ENCODE measurements around the gene NFATC4. TPM values are rescaled to one million over a fixed set of nuclear protein-coding genes. Genes with fewer than 3 reads are reported as not detected.

NFATC4 gene
- total RNA-seq, 1 donor from 2014 or later, result 56.6 TPM

DNA sequence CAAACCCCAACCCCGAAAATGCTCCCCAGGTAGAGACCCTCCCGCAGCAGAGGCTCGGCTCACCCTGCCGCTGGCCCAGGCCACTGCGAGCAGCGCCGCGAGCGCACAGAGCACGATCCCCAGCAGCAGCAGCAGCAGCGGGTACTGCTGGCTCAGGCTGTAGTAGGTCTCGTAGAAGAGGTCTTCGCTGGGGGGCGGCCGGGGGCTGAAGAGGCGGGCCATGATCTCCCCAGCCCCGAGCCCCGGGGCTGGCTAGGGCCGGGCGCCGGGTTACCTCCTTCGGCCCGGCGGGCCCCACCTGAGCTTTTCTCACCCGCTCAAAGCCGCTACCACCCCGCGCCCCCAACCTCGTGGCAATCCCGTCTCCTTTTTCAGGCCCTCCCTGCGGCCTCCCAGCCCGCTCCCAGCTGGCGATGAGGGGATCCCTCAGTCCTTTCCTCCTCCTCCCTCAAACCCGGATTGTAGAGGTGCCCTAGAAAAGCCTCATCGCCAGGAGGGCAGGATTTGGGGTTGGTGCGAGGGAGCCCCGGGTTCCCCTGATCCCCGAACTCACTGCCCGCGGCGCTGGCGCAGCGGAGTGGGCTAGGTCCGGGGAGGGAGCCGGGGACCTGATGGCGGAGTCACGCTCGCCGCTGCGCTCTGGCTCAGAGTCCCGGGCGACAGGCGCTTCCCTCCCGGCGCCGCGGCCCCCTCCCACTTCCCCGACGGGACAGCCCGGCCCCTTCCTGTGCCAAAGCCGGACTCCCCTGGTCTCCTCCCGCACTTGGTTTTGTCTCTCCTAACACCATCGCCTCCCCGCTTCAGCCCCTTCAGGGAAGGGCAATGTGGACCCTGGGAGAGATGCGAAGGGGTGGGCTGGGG, 33.3 kb upstream of the NFATC4 start, which contains the start of gene ADCY4:
Gene ADCY4, minus strand, starts transcription at position 641 of the 861 bp plus-strand sequence. Its CDS starts 419 bp downstream, at position 222.
- Mint-ChIP-seq H3K27ac (no peak within 1 kb of the TSS), H3K9me3 (ENCODE audit: low read depth) (no peaks in the 10 kb centered on the region), H3K4me3 (ENCODE audit: low read depth) (peak within 1 kb of the TSS; percentile 51), H3K36me3 (ENCODE audit: insufficient read depth) (no peaks in the 10 kb centered on the region), H3K27me3 (peaks cover 95% of the 10 kb centered on the region), H3K4me1 (ENCODE audit: low read depth) (peaks cover 4% of the 10 kb centered on the region)
- no peak for DNase-seq (ENCODE audit: low spot score, unreplicated experiment)
- TF ChIP-seq, protein P1, sequence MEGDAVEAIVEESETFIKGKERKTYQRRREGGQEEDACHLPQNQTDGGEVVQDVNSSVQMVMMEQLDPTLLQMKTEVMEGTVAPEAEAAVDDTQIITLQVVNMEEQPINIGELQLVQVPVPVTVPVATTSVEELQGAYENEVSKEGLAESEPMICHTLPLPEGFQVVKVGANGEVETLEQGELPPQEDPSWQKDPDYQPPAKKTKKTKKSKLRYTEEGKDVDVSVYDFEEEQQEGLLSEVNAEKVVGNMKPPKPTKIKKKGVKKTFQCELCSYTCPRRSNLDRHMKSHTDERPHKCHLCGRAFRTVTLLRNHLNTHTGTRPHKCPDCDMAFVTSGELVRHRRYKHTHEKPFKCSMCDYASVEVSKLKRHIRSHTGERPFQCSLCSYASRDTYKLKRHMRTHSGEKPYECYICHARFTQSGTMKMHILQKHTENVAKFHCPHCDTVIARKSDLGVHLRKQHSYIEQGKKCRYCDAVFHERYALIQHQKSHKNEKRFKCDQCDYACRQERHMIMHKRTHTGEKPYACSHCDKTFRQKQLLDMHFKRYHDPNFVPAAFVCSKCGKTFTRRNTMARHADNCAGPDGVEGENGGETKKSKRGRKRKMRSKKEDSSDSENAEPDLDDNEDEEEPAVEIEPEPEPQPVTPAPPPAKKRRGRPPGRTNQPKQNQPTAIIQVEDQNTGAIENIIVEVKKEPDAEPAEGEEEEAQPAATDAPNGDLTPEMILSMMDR (IDR thresholded peaks at IDR 0.05; ENCODE audit: unreplicated experiment), result no peak

DNA sequence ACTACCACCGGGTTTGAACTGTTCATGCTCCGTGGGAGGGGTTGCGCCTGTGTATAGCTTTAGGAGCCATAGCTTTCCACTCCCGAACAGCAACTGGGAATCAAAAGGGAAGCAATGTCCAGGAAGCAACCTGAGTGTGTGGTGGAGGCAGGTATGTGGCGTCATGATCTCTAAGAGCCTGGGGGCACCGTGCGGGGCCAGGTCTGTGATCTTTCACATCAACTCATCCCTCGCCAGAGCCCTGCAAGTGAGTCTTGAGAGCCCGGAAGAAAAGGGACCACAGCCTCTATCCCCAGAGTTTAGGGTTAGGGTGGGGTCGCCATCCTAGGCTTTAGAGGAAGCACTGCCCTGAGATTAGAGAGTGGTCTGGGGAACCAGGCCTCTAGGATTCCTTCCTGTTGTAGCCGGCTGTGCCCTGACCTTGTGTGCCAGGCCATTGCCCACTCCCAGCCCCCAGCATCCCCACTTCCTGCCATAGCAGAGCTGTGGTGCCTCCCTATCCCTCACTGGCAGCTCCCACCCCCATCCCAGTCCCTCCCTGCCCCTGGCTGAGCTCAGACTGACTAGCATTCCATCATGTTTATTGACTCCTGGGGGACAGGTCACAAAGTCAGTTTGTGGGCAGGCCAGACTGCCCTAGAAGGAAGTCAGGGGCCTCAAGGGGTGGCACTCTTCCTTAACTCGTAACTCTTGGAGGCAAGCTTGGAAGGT, 32.4 kb upstream of the NFATC4 start:
- no peak overlapping the region for H3K27ac Mint-ChIP-seq
- no peaks in the 10 kb centered on the region for H3K9me3 Mint-ChIP-seq (ENCODE audit: low read depth)
- H3K36me3 Mint-ChIP-seq (ENCODE audit: insufficient read depth), result no peaks in the 10 kb centered on the region
- no peak for DNase-seq (ENCODE audit: low spot score, unreplicated experiment)
- H3K4me3 Mint-ChIP-seq (ENCODE audit: low read depth), result peak overlapping the region; percentile 51
- peaks cover 95% of the 10 kb centered on the region for H3K27me3 Mint-ChIP-seq
- H3K4me1 Mint-ChIP-seq (ENCODE audit: low read depth), result peaks cover 4% of the 10 kb centered on the region
- TF ChIP-seq, protein P1 (IDR thresholded peaks at IDR 0.05; ENCODE audit: unreplicated experiment), result no peak

DNA sequence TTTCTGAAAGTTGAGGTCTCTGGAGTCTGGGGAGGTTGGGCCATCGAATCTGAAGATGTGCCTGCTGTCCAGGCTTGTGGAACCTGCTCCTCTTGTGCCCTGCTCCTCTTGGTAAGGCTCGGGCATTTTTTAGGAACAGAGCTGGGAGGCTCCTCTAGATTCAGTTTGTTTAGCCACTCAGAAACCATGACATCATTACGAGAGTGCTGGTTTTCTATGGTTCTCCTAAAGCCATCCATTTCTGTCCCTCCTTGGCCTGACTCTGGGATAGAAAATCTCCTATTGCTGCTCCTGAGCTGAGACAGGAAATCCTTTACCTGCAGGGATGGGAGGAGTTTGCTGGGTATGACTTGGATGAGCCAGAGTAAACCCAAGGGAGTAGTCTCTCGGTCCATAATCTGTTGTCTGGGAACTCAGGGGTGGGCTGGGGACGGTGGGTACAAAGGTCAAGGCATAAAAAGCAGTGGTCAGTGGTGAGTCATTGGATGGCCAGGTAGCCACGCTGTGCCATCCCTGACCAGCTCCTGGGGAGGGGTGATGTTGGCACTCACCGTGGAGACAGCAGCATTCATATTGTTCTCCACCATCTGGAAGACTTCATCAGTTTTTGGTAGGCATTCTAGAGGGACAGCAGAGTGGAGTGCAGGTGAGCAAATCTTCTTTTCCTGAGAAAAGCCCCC, 30.7 kb upstream of the NFATC4 start:
- no peaks in the 10 kb centered on the region for H3K36me3 Mint-ChIP-seq (ENCODE audit: insufficient read depth)
- no peak for DNase-seq (ENCODE audit: low spot score, unreplicated experiment)
- no peak overlapping the region for H3K4me3 Mint-ChIP-seq (ENCODE audit: low read depth)
- peak overlapping the region; percentile 14 for H3K27ac Mint-ChIP-seq
- TF ChIP-seq, protein P1 (IDR thresholded peaks at IDR 0.05; ENCODE audit: unreplicated experiment), result no peak
- H3K4me1 Mint-ChIP-seq (ENCODE audit: low read depth), result peaks cover 4% of the 10 kb centered on the region
- no peaks in the 10 kb centered on the region for H3K9me3 Mint-ChIP-seq (ENCODE audit: low read depth)
- peaks cover 91% of the 10 kb centered on the region for H3K27me3 Mint-ChIP-seq

DNA sequence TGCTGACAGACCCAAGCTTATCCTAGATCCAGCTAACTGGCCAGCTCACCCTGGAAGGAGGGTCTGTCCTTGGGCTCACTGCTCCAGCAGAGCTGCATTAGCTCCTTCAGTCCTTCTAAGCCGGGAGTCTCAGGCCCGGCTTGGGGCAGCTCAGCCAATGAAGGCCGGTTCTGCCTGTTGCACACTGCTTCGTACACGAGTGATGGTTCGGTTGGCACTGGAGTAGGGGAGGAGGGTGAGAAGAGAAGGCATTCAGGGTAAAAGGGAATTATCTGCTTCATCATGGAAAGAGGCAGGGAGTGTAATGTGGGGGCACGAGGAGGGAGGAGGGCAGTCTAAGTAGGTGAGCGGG, 30.2 kb upstream of the NFATC4 start:
- DNase-seq (ENCODE audit: low spot score, unreplicated experiment), result no peak
- TF ChIP-seq, protein P1 (IDR thresholded peaks at IDR 0.05; ENCODE audit: unreplicated experiment), result no peak
- Mint-ChIP-seq H3K36me3 (ENCODE audit: insufficient read depth) (no peaks in the 10 kb centered on the region), H3K27ac (no peak overlapping the region), H3K4me3 (ENCODE audit: low read depth) (peak overlapping the region; percentile 21), H3K9me3 (ENCODE audit: low read depth) (no peaks in the 10 kb centered on the region), H3K27me3 (peaks cover 90% of the 10 kb centered on the region), H3K4me1 (ENCODE audit: low read depth) (peaks cover 2% of the 10 kb centered on the region)

DNA sequence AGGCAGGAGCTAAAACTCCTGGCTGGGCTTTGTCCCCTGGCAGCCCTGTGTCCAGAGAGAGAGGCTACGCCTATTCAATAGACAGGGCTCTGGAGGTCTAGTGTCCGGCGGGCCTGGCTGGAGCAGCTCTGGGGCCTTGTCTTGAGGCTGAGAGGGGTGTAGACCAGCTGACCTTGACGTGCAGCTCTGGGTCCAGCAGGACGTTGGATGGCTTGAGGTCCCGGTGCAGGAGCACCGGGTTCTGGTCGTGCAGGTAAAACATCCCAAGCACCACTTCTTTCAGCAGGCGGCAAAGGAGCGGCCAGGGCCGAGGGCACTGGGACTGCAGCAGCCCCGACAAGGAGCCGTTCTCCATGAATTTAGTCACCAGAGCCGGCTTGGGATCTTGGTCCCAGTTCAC, 29.1 kb upstream of the NFATC4 start:
- no peak overlapping the region for H3K4me3 Mint-ChIP-seq (ENCODE audit: low read depth)
- peaks cover 2% of the 10 kb centered on the region for H3K4me1 Mint-ChIP-seq (ENCODE audit: low read depth)
- no peaks in the 10 kb centered on the region for H3K9me3 Mint-ChIP-seq (ENCODE audit: low read depth)
- TF ChIP-seq, protein P1 (IDR thresholded peaks at IDR 0.05; ENCODE audit: unreplicated experiment), result no peak
- peaks cover 86% of the 10 kb centered on the region for H3K27me3 Mint-ChIP-seq
- no peak for DNase-seq (ENCODE audit: low spot score, unreplicated experiment)
- no peaks in the 10 kb centered on the region for H3K36me3 Mint-ChIP-seq (ENCODE audit: insufficient read depth)
- H3K27ac Mint-ChIP-seq, result no peak overlapping the region
